Measurements from ENCODE around the gene MOSMO.

- TF ChIP-seq CTCF (IDR thresholded peaks at IDR 0.05), result no peak
- TF ChIP-seq EZH2 (IDR thresholded peaks at IDR 0.05; ENCODE audit: borderline replicate concordance, insufficient read depth, low read depth, low read length, poor library complexity, severe bottlenecking), result no peak
Observed at GRCh38 chr16:21980032-21980431, 27.9 kb upstream of the MOSMO start.
